MM.1S (cell line): ENCODE data around the gene MICALL1.

Experiments
- CTCF ChIP-seq: fragments of 300-600 bp; sonication (generic); IDR thresholded peaks from 2 replicates; pipeline ENCODE4 v1.5.1; 2016; ENCODE audit warnings: antibody characterized with exemption, low read length, mixed read lengths
- EZH2 ChIP-seq: fragments of 300-600 bp; sonication (generic); optimal IDR thresholded peaks from 2 replicates; pipeline ENCODE3; 2017; ENCODE audit warnings: low read depth, mild to moderate bottlenecking, antibody characterized with exemption, low read length, mixed read lengths
- EZH2phosphoT487 ChIP-seq: fragments of 300-600 bp; sonication (generic); IDR thresholded peaks from 2 replicates; pipeline ENCODE4 v1.6.1; 2018; ENCODE audit warnings: antibody characterized with exemption, low read length

GRCh38 chr22:37894939-37895670 is 11.0 kb upstream of the MICALL1 start:
- TF ChIP-seq EZH2phosphoT487 (no peak), CTCF (no peak), EZH2 (no peak)
